Right ventricle myocardium superior (tissue), 1 donor: ENCODE results near the gene EFEMP2. TPM values are rescaled to one million over a fixed set of nuclear protein-coding genes. Genes with fewer than 3 reads are reported as not detected.

Experiments
- ATAC-seq: fragments of 200-7000 bp; cut with Tn5 transposase; one replicate; pipeline ENCODE4 v1.9.1; 2020; ENCODE audit warnings: mild to moderate bottlenecking; ENCODE audit not compliant: poor library complexity
- DNase-seq: peaks from one replicate; pipeline ENCODE4 v3.0.0-alpha.2; 2020
- intact Hi-C: fragments of 100-400 bp; cut with DNase I; formaldehyde crosslinking; loops from one replicate; pipeline ENCODE4 v1.11.2; 2022
- total RNA-seq: library from RNA; stranded (reverse); fragmentation: NEBNext Ultra II Directional; extraction: Animal tissue kit (Norgen Biotek cat#: 25700); gene quantifications from one replicate; pipeline ENCODE4 v1.2.1, GENCODE V29; 2021
- donor health status: DM: no; HTN: yes; CAD: no; lungs with severe emphysema.

Gene EFEMP2
- total RNA-seq, 1 donor from 2014 or later: 80.0 TPM

- intact Hi-C loops: no loop called here
- ATAC-seq (no peak), DNase-seq (peak; percentile 76)
These were observed 1.6 kb downstream of the EFEMP2 start for GRCh38 chr11:65870706-65871681.

DNA sequence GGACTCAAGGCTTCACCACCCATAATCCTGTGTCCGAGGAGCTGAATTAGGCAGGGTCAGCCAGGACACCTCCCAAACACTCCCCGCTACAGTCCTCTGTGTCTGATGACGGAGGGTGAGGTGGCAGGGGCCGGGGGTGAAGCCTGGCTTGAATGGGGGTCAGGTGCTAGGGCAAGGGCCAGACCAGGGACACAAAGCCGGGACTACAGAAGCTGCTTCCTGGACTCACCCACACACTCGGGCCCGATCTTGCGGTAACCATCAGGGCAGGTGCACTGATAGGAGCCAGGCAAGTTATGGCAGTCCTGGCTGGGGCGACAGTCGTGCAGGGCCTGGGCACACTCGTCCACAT lies 2.3 kb downstream of the EFEMP2 start:
- ATAC-seq (no peak), DNase-seq (peak; percentile 37)
- intact Hi-C loops: no loop called here

DNA sequence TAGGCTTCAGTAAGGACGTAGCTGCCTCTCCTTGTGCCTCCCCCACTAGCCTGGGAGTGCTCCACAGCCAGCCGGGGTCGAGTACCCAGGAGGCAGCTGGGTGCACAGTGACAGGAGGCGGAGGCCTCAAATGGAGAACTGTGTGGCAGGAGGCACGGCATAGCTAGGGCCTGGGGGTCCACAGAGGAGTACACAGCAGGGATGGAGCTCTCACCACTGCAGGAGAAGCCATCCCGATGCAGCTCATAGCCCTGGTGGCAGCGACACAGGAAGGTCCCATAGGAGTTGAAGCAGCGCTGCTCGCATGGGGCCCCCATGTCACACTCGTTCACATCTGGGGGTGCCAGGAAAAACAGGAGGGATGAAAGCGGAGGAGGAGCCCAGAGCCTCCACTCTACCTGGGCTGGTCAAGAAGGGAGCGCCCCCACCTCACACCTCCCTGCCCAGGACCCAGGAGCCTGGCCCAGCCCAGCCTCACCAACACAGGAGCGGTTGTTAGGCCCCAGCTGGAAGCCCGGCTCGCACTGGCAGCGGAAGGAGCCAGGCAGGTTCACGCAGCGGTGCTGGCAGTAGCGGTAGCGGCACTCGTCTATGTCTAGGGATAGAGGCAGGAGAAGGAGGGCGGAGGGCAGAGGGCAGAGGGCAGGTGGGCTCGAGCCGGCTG lies 2.8 kb downstream of the EFEMP2 start:
- intact Hi-C loops: no loop called here
- DNase-seq: peak; percentile 42
- no peak for ATAC-seq

- intact Hi-C loops: no loop called here
- ATAC-seq: no peak
- DNase-seq: no peak
These were observed 3.7 kb downstream of the EFEMP2 start for GRCh38 chr11:65868907-65869306.

DNA sequence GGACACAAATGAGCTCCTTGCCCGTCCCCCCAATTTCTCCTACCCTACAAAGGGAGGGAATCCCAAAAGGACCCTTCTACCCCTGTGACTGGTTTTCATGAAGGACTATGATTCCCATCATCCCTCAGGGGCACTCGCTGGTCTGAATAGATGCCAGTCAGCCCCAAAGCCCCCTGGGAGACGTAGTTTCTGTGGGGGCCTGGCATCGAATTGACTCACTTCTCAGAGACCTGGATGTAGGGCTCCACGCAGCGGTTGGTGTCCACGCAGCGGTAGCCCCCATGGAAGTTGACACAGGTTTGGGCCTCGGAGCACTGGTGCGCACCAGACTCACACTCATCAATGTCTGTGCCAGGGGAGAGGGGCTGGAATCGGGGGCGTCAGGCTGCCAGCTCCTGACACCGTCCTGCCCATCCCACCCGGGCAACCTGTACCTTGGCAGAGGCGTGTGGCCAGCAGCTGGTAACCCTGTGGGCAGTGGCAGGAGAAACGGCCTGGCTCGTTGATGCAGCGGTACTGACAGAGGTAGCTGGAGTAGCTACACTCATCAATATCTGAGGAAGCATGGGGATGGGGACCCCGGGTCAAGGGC lies 4.4 kb downstream of the EFEMP2 start:
- no peak for ATAC-seq
- DNase-seq: peak; percentile 40
- intact Hi-C loops: no loop called here

- ATAC-seq: no peak
- intact Hi-C loops: no loop called here
- peak; percentile 56 for DNase-seq
These were observed 5.1 kb downstream of the EFEMP2 start for GRCh38 chr11:65867284-65868071.

GRCh38 chr11:65866509-65867283 lies 5.9 kb downstream of the EFEMP2 start:
- DNase-seq (peak; percentile 41), ATAC-seq (no peak)
- intact Hi-C loops: no loop called here

DNA sequence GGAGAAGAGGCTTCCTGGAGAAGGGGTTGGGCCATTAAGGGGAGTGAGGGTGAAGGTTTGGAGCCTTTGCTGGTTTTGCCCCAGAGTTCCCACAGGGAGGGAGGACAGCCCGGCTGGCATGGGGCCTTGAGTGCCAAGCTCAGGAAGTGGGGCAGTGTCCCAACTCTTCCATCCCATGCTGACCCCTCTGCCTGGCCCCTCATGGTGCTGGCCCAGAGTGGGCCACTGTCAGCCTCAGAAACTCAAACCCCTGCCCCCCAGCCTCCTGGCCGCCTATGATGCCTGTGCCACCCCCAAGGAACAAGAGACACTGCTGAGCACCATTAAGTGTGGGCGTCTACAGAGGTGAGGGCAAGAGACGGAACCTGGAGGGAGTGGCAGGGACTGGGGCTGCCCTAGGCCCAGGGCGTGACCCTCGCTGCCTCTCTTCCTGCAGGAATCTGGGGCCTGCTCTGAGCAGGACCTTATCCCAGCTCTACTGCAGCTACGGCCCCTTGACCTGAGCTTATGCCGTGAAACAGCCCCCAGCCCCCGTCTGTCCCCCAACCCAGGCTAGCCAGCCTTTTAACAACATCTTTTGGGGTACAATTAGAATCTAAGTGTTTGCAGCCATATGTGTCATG lies 6.9 kb downstream of the EFEMP2 start:
- intact Hi-C loops: no loop called here
- DNase-seq: peak; percentile 32
- ATAC-seq: no peak

- DNase-seq: peak; percentile 23
- intact Hi-C loops: no loop called here
These were observed 7.7 kb downstream of the EFEMP2 start for GRCh38 chr11:65864706-65865471.

DNA sequence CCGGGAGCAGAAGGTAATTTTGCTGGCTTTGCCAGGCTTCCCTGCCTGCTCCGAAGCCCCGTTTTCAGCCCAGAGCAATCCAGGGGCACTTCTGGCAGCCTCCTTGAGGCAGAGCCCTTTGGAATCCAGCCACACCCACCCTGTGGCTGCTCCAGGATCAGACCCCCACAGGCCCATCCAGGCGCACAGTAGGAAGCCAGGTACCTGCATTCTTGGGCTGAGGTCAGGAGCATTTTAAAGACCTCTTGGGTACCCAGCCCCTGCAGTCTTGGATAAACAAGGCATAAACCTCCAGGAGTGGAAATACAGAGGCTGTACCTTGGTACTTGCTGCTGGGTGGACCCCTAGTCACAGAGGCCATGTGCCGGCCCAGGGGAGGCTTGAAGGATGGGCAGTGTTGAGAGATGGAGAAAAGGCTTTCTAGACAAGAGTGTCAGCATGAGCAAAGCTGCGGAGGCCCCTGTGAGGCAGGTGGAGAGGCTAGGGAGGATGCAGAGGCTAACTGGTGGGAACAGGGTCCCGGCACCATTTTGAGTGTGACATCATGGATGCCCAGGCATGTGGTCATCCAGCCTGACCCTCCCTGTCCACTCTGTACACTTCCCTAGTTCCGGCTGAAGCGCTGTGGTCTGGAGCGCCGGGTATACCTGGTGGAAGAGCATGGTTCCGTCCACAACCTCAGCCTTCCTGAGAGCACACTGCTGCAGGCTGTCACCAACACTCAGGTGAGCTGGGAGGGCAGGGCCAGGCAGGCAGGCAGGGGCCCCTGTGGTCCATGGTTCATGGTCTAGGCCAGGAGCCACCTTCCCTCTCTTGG lies 8.5 kb downstream of the EFEMP2 start:
- ATAC-seq: no peak
- intact Hi-C loops: no loop called here
- no peak for DNase-seq

More at GRCh38 chr11:65864706-65865471, 7.7 kb downstream of the EFEMP2 start:
- no peak for ATAC-seq

DNA sequence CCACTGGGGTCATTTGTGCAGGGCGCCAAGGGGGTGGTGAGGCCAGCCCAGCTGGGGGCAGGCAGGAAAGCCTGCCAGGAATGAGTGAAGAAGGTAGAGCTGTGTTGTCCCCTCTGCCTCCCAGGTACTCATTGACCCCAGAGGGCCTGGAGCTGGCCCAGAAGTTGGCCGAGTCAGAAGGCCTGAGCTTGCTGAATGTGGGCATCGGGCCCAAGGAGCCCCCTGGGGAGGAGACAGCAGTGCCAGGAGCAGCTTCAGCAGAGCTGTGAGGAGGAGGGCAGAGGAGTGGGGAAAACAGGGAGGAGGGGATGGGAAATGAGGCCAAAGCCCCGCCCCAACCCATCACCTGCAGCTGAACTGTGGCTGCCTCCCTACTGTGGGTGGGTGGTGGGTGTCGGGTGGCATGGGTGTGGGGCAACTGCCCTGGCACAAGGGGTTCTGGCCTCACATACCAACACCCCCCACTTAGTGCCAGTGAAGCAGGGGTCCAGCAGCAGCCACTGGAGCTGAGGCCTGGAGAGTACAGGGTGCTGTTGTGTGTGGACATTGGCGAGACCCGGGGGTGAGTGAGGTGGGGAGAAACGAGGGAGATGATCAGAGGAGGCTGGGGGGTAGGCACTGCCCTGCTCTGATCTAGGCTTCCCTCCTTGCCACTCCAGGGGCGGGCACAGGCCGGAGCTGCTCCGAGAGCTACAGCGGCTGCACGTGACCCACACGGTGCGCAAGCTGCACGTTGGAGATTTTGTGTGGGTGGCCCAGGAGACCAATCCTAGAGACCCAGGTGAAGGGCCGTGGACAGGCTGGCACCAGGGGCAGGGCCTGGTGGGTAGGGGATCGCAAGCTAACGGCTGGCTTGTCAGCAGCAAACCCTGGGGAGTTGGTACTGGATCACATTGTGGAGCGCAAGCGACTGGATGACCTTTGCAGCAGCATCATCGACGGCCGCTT lies 9.4 kb downstream of the EFEMP2 start:
- ATAC-seq: no peak
- no peak for DNase-seq
- intact Hi-C loops: no loop called here

DNA sequence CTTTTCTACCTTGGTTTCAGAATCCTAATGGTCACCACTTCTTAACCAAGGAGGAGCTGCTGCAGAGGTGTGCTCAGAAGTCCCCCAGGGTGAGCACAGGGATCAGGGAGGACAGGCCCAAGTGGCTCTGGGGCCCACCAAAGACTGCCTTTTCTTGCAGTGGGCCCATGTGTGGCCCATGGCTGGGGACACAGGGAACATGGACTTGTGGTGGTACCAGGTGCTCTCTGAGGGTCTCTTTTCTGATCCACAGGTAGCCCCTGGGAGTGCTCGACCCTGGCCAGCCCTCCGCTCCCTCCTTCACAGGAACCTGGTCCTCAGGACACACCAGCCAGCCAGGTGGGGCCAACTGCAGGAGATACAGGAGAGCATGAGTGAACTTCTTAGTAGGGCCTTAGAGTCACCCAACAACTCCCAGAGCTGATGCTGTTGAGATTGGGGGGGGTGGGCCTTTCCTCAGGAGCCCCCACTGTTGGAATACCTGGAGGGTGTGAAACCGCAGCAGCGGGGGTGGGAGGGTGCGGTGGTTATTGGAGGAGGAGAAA lies 10.3 kb downstream of the EFEMP2 start:
- intact Hi-C loops: no loop called here
- ATAC-seq: no peak
- no peak for DNase-seq

GRCh38 chr11:65861533-65862183 lies 10.9 kb downstream of the EFEMP2 start:
- no peak for DNase-seq

DNA sequence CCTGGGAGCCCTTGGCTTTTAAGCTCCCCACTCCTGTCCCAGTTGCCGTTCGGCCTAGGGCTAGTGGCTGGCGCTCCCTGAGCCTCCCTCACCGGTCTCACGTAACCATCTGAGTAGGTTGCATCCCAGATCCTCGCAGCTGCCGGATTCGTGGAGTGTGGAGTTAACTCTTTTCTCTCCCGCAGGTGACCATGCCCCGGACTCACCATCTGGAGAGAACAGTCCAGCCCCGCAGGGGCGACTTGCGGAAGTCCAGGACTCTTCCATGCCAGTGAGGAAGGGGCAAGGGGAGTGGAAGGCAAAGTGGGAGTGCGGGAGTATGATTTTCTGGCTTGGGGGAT lies 11.5 kb downstream of the EFEMP2 start:
- intact Hi-C loops: no loop called here
- ATAC-seq (no peak), DNase-seq (no peak)

More at GRCh38 chr11:65861533-65862183, 10.9 kb downstream of the EFEMP2 start:
- intact Hi-C loops: no loop called here
- no peak for ATAC-seq
